Lower leg skin (tissue), 4 donors: ENCODE data around the gene SDCBP2. TPM values are rescaled to one million over a fixed set of nuclear protein-coding genes. Genes with fewer than 3 reads are reported as not detected.

Experiments used
- DNase-seq, 2 donors: peaks; one replicate each; pipeline ENCODE4 v3.0.0-alpha.2; 2019; ENCODE audit warnings: low spot score in 2 of 2
- H3K4me3 ChIP-seq: fragments of 200-600 bp; sonication (generic); 2 replicates; pipeline ENCODE4 v1.5.1; 2017; ENCODE audit warnings: mild to moderate bottlenecking, low read depth; ENCODE audit not compliant: poor library complexity, severe bottlenecking
- POLR2A ChIP-seq, 2 donors: fragments of 450-650 bp; IDR thresholded peaks; one replicate each; pipeline ENCODE4 v1.6.1; 2016 to 2017; ENCODE audit warnings: antibody characterized with exemption in 2 of 2, mild to moderate bottlenecking in 1 of 2, moderate library complexity in 1 of 2
- WGBS, 2 donors: methylation state at CpG; one replicate each; pipeline ENCODE4 v1.1.5; 2018; 5-methylcytosine and 5-hydroxymethylcytosine counted together
- intact Hi-C: fragments of 100-400 bp; cut with DNase I; formaldehyde crosslinking; loops from one replicate; pipeline ENCODE4 v1.15.0; 2023; ENCODE audit warnings: low total_unique reads
- total RNA-seq, 4 donors: library from RNA; depleted of rRNA; stranded (reverse); fragments of >200 nt; gene quantifications; one replicate each; pipeline ENCODE4 v1.1.0, GENCODE V29; 2016
- TF ChIP-seq, protein P1 (sequence below), 3 donors: fragments of 450-650 bp; IDR thresholded peaks; one replicate each; pipeline ENCODE4 v1.5.1; 2016; ENCODE audit warnings: antibody characterized with exemption in 3 of 3, mild to moderate bottlenecking in 3 of 3, moderate library complexity in 2 of 3

SDCBP2 gene
- total RNA-seq, 4 donors from 2014 or later: 141 to 206 (median 181) TPM

DNA sequence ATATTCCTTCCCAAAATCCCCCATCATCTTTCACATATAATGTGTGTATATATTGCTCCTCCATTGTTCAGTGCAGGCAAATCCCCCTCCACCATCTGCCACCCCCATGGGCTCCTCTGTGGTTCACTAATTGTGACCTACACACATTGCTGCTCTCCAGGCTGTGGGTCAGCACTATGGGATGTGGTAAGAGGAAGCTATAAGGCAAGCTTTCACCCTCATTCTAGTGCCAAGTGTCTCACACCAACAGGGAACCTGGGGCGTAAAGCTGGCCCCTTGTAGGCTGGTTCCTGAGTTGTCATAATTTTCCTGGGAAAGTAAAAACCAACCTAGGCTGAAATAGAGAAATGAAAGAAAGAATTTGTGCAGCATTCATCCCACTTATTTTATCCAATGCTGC is 47.1 kb upstream of the SDCBP2 start:
- no peak overlapping the region for H3K4me3 ChIP-seq

DNA sequence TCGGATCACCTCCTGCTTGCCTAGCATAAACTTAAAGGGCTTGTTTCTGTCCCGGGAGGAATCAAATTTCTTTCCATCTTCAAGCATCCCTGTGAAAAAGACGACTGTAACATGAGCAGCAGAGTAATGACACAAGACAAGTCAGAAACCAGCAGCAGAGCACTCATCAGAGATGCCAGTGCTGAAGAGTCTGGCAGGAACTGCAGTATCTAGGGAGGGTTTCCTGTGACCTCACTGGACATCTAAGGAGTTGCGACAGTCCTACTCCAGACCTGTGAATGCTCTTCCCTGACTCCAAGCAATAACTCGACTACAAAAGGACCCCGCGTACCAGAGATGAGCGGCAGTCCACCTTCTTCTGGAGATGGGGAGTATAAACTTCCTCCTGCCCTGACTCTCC is 46.6 kb upstream of the SDCBP2 start:
- no peak for DNase-seq
- TF ChIP-seq, protein P1, sequence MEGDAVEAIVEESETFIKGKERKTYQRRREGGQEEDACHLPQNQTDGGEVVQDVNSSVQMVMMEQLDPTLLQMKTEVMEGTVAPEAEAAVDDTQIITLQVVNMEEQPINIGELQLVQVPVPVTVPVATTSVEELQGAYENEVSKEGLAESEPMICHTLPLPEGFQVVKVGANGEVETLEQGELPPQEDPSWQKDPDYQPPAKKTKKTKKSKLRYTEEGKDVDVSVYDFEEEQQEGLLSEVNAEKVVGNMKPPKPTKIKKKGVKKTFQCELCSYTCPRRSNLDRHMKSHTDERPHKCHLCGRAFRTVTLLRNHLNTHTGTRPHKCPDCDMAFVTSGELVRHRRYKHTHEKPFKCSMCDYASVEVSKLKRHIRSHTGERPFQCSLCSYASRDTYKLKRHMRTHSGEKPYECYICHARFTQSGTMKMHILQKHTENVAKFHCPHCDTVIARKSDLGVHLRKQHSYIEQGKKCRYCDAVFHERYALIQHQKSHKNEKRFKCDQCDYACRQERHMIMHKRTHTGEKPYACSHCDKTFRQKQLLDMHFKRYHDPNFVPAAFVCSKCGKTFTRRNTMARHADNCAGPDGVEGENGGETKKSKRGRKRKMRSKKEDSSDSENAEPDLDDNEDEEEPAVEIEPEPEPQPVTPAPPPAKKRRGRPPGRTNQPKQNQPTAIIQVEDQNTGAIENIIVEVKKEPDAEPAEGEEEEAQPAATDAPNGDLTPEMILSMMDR (IDR thresholded peaks at IDR 0.05): no peak
- TF ChIP-seq POLR2A (IDR thresholded peaks at IDR 0.05): no peak
- H3K4me3 ChIP-seq: no peak overlapping the region
- 64 to 65% methylated on average over 8 of the region's 8 CpGs for WGBS, 2 donors
- intact Hi-C loops: no loop called here

More for the DNA sequence above, 47.1 kb upstream of the SDCBP2 start:
- intact Hi-C loops: no loop called here
- 70 to 87% methylated on average over 1 of the region's 1 CpG for WGBS, 2 donors
- DNase-seq: no peak
- TF ChIP-seq POLR2A (IDR thresholded peaks at IDR 0.05): no peak
- TF ChIP-seq, protein P1 (IDR thresholded peaks at IDR 0.05): no peak

DNA sequence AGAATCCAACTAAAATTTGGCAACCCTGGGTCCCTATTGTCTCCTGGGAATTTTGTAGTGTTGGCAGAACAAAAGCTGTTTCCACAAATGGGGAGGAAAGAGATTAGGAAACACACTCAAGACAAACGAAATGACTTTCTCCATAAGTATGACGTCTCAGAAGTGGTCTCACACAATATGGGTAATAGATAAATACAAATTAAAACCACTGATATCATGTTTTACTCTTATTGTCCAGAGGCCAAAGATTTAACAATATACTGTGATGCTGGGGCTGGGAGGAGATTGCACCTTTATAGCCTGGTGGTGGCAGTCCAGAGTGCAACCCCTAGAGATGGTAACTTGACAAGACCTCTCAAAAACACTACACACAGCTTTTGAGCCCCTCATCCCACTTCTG is 45.3 kb upstream of the SDCBP2 start:
- intact Hi-C loops: no loop called here
- no peak for DNase-seq
- H3K4me3 ChIP-seq: no peak overlapping the region
- 54% methylated on average over 2 of the region's 2 CpGs for WGBS, 2 donors
- no peak for TF ChIP-seq POLR2A (IDR thresholded peaks at IDR 0.05)
- TF ChIP-seq, protein P1 (IDR thresholded peaks at IDR 0.05): no peak

DNA sequence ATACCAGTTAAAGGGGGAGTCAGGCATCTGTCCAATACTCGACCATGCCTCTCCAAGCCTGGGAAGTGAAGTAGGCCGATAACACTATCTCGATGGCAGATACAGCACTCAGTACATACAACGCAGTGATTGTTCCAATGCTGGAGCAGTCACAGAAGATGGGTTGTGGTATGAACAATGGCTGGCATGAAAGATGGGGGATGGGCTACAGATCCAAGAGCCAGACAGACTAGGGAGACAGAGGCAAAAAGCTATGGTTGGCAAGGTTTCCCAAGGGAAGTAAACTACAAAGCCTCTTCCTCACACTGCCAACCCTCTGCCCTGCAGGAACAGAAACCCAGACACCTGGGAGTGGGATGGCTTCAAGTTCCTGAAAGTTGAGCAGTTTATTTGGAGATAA is 44.7 kb upstream of the SDCBP2 start:
- 63 to 72% methylated on average over 4 of the region's 4 CpGs for WGBS, 2 donors
- DNase-seq: no peak
- no peak overlapping the region for H3K4me3 ChIP-seq
- intact Hi-C loops: no loop called here
- TF ChIP-seq, protein P1 (IDR thresholded peaks at IDR 0.05): no peak
- TF ChIP-seq POLR2A (IDR thresholded peaks at IDR 0.05): no peak

DNA sequence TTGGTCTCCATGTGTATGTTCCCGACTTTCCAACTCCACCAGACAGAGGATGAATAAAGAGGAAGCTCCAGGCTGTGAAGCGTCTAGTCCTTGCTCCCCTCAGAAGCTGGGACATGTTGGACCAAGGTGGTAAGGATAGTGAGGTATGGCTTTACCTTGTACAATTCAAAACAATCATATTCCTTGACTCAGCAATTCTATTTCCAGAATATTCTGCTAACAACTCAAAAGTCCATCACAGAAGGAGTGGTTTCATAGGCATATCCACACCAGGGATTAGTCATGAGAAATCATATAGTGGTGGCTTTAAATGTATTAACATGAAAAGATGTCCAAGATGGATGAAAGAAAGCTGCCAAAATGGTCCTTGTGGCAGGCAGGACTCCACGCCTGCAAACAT is 44.1 kb upstream of the SDCBP2 start:
- intact Hi-C loops: no loop called here
- no peak for DNase-seq
- H3K4me3 ChIP-seq: no peak overlapping the region
- no peak for TF ChIP-seq POLR2A (IDR thresholded peaks at IDR 0.05)
- TF ChIP-seq, protein P1 (IDR thresholded peaks at IDR 0.05): no peak
- WGBS, 2 donors: 83 to 87% methylated on average over 3 of the region's 3 CpGs

DNA sequence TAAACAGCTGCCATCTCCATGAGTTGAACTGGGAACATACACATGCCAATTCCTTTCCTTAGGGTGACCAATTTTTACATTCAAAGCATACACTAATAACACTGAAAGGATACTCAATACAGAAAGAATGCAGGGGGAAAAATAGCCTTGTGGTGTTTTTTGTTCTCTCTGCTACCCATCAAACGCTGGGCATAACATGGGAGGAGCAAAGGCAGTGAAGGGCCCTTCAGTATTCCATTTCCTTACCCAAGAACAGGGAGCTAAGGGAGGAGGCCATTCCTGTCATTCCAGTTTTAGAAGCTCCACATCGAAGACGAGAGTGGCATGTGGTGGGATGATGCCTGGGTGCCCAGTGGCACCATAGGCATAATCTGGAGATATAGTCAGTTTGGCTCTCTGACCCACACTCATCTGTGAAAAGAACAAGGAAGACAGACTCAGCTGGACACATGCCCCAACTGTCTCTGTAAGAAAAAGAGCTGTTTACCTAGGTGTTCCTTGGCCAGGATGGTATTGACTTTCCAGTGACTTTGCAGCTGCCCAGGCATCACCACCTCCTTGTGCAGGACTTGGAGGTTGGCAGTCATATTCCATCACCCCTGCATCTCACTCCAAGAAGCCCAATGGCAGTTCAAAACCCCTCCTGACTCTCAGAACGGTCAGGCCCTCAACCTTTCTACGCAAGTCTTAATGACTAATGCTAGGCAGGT is 43.0 kb upstream of the SDCBP2 start:
- TF ChIP-seq POLR2A (IDR thresholded peaks at IDR 0.05): no peak
- TF ChIP-seq, protein P1 (IDR thresholded peaks at IDR 0.05): no peak
- 81 to 82% methylated on average over 5 of the region's 5 CpGs for WGBS, 2 donors
- intact Hi-C loops: no loop called here
- no peak overlapping the region for H3K4me3 ChIP-seq
- DNase-seq: no peak
